ENCODE measurements around the gene IL17RD.
A peak's percentile ranks its signal among the peaks of the same experiment; 100 is the strongest.

Gene IL17RD

DNA sequence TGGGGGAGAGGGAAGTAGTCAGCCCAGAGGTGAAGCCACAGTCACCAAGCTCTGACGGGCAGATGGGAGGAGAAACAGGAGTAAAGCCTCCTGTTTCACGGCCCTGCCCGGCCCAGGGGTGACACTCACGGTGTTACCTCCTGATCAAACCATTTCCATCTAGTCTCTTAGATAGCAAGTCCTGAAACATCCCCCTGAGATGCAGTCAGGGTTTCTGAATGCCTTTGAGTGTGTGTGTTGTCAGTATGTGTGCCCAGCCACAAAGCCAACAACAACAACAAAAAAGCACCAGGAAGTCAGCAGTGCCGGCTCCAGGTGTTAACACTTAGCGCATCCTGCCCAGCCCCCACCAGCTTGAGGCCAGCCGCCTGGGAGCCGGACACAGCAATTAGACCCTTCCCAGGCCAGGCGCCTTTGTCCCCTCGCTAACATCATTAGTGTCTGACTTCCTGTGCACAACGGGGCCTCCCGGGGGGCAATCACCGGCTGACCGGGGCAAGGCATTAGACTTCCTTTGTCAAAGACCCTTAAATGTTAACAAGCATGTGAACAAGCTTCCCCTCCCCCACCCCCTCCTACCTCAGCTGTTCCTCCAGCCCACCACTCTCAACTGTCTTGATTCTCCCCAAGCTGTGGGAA is 34.5 kb downstream of the IL17RD start:
- peak; percentile 99 for DNase-seq (ENCODE audit: low read depth, low spot score)

DNA sequence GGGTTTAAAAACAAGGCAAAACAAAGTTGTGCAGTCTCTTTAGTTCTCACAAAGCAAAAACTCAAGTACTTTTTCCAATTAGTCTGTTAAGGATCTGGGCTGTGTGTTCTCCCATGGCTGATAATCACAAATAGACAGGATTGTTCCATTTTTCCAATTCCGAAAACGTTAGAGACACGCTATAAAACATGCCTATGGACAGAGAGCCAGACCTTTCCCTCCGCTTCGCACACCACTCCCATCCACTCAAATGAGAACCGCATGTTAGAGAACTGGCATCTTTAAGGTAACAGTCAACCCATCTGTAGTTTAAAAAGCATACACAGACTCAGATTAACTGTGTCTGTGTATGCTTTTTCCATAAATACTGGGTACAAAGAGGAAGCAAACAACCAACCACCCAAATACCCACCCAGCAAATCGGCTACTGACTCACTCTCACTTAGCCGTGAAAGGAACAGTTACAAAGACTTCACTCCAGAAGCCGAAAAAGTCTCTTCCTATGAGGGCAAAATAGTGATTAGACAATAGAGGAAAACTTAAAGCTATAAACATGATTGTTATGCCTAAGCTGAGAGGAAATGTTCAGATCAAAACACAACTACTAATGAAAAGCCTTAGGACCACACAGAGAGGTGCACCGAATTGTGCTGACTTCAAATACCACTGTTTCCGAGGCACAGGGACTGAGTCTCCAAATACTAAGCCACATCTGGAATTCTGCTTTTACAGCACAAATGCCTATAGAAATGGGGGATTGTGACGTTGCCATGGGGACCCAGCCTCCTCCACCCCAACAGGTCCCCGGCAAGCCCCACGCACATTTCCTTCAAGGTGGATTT is 36.1 kb downstream of the IL17RD start:
- no peak for DNase-seq (ENCODE audit: low read depth, low spot score)

DNA sequence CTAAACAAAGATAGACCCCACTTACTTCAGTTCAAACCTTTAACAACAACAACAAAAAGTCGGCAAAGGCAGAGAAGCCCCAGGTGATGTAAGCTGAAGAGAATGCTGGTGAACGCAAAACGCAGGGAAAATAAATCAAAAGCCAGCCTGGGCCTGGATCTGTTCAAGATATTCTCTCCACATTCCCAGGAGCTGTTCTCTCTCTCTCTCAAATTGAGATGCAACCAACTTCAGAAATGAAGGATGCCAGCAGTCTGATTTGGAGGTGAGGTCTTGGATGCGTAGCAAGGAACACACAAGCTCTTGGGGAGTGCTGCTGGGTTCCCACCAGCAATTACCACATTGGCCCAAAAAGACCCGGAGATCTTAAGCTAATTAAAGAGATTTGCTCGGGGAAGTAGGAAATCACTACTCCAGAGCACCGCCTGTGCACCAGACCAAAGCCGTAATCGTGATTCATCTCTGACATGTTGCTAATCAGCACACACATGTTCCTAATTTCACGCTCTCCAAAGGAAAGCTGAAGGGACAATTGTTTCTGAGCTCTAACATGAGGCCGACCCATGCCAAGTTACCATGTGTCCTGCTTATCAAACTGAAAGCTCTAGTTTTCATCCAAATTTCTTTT is 37.1 kb downstream of the IL17RD start:
- DNase-seq (ENCODE audit: low read depth, low spot score) = peak; percentile 67

DNA sequence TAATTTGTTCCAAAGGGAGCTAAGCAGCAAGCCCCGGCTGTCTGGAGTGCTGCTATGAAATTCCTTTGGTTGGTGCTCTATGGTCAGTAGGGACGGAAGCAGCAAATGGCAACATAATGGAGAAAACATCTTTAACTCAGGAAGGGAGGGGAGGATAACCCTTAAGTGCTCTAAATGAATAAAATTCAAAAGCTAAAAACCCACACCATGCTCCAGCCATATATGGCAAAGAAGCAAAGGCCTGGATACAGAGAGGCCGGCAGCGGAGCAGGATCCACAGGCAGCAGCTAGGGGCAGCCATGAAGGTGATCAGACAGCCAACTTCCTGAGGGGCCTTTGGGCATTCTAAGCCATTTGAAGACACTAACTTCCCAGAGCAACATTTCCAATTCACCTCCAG is 38.9 kb downstream of the IL17RD start:
- peak; percentile 63 for DNase-seq (ENCODE audit: low read depth, low spot score)

DNA sequence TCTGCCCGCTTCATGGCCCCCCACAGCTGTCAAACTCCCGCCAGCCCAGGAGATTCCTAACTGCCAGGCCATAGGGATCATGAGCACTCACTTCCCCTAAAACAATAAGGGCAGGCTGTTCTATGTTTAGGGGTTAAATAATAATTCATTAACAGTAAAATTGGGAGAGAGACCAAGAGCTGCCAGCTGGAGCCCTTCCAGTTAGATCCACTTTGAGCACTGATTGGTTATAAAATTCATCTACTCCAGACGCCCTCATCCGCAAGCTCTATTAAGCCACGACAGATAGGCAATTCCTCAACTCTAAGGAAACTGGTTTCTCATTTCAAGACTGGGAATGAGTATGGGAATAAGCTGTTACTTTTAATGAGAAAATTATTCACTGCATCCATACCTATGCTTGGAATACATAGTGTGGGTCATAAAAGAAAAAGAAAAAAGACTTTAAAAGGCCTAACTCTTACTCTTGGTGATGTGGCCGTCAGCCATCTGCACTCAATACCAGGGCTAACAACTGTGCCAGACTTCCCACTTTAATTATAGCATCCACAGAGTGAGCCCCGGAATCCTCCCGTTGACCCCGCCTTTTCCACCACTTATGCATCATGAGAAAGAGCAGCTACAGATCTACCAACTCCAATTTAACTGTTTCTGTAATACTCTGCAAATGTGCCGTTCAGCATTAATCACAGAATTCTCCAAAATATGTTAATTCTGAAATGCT is 44.5 kb downstream of the IL17RD start:
- DNase-seq (ENCODE audit: low read depth, low spot score) = no peak

DNA sequence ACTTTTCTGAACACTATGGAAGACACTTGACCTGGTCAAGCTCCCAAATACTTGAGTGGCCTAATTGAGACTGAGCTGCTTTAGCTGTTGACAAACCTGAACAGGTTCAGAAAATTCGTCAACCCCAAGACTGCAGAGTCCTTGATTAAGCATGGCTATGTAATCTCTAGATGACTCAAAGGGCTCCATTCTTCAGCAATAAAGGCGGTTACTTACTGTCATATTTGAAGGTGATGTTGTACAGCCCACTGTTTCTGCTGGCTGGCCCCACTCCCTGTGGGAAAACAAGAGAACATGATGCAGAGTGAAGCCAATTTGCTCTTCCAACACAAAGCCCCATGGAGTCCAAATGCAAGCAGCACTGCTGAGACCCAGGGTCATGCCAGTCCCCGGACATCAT is 45.1 kb downstream of the IL17RD start:
- DNase-seq (ENCODE audit: low read depth, low spot score) = no peak

DNA sequence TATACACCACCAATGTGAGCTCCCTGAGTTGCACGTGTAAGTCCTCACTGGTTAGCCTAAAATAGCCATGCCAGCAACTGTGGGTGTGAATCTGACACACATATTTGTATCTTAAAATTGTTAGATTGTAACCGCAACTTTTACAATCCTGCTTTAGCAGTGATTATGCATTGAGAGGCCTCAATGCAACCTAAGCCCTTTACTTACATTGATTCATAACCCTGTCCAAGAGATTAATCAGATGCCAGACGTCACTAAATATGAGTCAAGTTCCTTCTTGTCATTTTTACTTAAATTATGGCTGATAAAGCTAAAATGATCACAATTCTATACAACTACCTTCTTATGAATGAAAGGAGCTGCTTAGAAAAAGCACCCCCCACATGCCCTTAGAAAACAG is 46.9 kb downstream of the IL17RD start:
- no peak for DNase-seq (ENCODE audit: low read depth, low spot score)

DNA sequence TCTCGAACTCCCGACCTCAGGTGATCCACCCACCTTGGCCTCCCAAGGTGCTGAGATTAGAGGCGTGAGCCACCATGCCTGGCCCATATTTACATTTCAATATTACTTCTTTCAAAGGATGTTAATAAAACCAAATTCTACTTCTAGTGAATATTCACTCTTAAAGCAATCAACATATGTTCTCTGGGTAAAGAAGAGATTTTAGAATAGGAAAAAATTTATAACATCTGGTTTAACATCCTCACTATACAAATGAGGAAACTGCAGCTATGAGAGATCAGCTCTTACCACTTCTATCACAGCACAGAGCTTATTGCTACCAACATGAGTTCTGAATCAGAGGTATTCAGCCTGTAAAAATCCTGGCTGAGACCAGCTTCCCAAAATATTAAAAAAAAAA is 48.7 kb downstream of the IL17RD start:
- DNase-seq (ENCODE audit: low read depth, low spot score) = no peak

DNA sequence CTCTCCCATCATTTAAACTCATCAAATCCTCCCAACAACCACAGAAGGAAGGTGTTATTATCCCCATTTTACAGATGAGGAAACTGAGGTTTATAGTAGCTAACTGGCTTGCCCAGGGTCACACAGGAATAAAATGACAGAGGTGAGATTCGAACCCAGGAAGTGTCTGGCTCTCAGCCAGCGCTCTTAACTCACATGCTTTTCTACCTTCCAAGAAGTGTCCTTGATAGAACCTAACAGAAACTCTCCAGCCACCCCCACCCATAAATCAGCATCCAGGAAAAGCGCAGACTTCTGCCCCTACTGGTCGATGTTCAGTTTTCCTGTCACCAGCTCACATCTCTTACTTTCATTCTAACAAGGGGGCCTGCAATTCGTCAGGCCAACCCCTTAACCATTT is 52.9 kb downstream of the IL17RD start:
- peak; percentile 71 for DNase-seq (ENCODE audit: low read depth, low spot score)

DNA sequence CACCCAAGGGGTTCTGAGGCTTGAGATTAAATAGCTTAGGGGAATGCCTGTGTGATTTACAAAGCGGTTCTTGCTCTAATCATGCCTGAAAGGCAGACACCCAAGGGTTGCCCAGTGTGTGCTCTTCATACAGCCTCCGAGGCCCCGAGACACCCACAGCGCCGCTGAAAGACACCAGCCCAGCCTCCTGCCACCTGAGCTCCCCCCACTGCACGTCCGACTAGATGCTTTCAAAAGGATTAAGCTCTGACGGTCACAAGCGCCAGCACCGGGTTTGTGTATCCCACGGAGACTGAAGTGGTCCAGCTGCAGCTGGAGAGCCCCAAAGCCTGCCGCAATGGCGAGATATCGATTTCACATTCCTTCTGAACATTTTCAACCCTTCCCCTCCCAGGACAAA is 54.4 kb downstream of the IL17RD start:
- no peak for DNase-seq (ENCODE audit: low read depth, low spot score)

DNA sequence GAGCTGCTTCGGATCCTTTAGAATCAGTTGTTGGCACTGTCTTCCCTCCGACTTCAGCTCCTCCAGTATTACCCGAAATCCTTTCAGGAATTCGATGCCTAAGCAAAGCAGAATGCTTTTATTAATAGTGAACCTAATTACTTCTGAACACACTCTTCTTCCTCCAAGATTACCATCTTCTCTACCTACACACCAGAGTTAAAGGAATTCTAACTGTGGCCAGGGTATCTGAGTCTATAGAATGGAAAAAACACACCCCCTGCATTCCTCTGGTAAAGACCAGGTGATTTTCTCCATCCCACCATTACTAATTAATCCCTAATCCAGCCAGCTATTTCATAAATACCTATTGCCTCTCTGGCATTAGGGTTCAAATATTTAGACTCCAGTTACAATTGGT is 54.9 kb downstream of the IL17RD start:
- no peak for DNase-seq (ENCODE audit: low read depth, low spot score)

DNA sequence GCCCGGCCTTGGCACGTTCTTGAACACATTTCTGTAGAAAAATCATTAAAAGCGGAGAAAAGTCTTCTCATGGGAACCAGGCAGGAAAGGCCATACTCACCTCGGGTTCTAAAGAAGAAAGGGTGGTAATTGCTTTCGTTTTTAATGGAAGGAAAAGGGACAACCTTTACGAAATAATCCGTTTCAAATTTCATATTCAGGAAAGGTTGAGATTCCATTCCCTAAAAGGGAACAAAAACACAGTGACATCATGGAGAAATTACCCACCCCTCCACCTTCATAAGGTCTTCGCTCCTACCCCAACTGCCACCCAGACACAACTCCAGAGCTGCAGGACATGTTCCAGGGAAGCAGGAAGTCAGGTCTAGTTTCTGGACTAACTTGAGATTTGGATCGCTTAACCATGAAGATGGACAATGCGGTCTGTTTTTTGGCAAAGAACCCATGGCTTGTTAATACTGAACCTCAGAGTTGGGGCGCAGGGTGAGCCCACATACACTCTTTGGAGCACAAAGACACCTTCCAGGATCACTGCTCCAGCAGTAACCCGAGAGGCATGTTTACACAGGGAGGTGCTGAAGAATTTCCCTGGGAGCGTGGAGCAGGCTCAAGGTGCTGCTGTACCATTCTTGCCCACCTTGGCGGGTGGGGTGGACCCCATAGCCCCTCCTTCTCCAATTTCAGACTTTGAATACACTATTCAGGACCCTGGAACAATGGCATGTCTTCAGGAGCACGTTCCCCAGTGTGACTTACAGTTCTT is 55.5 kb downstream of the IL17RD start:
- no peak for DNase-seq (ENCODE audit: low read depth, low spot score)

DNA sequence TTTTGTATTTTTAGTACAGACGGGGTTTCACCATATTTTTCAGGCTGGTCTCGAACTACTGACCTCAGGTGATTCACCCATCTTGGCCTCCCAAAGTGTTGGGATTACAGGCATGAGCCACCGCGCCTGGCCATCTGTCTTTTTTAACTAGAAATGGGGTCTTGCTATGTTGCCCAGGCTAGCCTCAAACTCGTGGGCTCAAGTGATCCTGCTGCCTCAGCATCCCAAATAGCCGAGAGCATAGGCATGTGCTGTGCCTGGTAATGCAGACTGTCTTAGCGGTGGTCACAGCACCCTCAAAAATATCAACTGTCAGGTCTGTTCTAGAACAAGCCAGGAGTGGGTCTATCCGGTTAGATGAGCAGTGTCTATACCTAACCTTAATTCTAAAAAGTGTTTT is 56.5 kb downstream of the IL17RD start:
- DNase-seq (ENCODE audit: low read depth, low spot score) = no peak

DNA sequence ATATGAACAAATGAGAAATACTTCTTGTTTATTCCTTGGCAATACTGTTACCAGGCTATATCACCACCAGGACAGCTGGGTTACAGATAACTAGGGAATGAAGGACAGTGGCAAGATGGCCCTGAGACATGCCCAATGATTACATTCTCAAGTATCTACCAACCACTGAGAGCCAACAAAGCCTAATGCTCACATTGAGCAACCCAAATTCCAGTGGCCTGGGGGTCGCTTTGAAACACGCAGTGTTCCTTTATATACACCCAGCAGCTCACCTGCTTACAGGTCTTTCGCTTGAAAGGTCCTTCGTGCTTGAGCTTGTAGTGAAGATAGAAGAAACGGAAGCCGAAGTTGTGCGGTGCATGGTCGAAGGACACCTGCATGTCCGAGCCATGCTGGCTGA is 59.6 kb downstream of the IL17RD start:
- DNase-seq (ENCODE audit: low read depth, low spot score) = no peak

DNA sequence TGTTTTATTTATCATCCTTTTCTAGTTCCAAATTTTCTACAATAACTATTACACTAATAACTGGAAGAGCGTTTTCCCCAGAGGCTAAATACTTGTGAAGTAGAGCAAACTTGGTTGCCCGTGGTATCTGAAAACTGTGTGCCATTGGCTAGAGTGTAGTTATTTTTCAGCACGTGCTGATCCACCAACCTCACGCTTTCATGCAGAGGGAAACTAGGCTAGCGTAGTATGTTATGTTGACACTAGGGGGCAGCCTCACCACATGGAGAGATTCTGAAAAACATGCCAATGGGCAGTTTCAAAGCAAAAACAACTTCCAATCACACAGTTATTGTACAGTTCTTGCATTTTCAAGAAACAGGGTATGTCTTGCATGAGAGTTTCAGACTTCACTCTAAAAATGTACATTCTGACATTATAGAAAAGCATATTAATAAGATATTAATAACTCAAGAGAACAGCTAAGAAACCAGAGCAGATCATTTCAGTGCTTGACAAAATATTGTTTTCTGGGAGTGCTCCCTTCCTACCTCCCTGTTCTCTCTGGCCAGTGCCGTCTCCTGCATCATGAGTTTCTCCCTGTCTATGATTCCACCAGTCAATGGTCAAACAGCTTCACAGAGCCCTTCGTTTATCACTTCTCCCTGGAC is 65.0 kb downstream of the IL17RD start:
- DNase-seq (ENCODE audit: low read depth, low spot score) = peak; percentile 56

DNA sequence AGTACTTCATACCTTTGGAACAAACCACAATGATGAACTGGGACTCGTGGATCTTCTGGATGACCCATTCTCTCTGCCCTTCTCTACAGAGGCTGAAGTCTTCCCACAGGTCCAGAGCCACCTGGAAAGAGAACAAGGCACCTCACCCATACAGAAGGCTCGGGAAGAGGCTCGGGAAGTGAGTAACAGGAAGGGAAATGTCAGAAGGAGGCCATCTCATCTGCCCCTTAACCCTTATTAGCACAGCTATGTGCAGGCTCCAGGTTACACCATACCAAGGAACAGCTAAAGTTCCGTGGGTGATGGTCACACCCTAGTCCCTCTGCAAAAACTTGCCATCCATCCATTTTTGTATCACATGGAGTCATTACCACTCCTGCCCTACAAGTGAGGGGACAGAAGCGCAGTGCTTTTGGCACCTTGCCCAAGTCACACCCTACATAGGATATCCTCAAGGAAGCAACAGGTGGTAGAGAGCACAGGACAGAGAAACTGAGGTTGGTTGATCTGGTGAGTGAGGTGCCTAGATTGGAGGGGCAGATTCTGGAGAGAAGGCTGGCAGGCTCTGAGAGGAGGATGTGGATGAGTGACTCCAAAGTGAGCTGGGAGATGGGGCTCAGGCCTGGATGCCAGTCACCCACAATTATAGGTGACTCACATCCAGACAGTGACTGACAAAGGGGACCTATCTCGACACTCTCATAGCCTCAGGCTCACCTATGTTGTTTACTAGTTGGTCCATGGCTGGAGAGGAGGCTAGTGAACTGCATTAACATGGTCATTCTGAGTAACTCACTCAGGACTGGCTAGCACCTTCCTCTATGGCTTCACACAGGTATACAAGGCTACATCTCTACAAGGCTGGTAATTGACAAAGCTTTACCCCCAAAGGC is 66.5 kb downstream of the IL17RD start:
- no peak for DNase-seq (ENCODE audit: low read depth, low spot score)

DNA sequence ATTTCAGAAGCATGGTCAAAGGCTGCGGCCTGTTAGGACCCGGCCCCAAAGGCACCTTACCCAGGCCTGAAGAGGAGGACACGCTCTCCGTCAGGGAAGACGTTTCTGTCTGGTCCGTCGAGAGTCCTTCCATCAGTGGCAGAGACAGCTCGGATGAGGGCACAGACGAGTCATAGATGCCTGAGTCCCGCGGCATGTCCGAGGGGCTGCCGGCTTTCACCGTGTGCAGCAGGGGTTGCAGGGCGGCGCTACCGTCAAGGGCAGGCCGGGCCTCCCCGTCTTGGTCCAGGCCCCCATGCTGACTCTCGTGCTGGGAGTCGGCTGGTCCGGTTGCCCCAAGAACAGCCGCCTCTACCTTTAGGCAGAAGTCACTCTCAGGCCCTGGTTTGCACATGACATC is 67.6 kb downstream of the IL17RD start:
- DNase-seq (ENCODE audit: low read depth, low spot score) = no peak

DNA sequence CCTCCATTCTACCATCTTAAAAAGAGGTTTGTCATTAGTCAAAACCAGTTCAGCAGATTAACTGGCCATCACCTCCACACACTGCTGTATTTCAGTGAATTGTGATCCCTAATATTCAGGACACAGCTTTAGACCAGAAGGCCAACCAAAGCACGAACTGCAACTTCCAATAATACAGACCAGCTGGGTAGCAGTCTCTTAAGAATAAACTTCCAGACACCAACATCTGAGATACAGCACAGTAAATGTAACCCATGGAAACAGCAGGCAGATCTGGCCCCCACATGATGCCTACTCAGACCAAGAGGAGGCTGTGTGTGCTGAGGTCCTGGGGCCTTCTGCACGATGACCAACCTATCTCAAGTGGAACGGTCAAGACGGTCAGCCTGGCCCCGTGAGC is 69.8 kb downstream of the IL17RD start:
- no peak for DNase-seq (ENCODE audit: low read depth, low spot score)

DNA sequence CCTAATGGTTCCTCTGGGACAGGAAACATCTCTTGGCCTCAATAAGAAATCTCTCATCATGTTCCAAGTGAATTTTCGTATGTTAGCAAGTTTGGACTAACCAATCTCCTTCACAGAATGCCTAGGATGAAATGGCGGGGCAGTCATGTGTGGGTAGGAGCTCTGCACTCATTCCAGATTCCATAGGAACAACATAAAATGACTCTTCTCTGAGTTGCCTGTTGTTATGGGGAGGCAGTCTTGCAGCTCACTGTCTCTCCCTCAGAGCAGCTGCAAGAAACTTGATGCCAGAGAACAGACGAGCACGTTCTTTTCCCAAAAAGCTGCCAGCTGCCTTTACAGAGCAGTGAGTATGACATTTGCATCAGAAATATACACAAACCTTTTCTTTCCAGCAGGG is 70.6 kb downstream of the IL17RD start:
- DNase-seq (ENCODE audit: low read depth, low spot score) = no peak

DNA sequence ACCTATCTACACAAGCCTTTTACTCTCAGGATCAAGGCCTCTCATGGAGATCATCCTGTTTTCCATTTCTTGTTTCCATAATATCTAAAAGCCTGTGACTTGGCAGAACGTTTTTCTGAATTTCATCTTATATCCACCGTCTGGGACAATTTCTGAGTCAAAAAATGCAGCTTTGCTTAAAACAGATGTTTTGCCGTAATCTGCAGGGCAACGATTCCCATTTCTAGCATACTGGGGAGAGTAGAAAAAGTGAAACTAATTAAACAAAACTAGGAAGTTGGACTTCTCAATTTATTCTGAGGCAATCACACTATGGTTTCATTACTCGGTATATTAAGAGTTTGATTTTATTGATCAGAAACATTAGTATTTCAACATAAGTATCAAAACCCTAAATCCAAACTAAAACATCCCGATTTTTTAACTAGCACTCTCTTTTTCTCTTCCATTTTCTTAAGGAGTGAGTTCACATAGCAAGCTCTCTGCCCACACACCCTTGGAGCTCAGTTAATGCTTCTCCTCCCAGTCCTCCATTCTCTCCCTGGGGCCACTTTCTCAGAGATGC is 71.1 kb downstream of the IL17RD start:
- DNase-seq (ENCODE audit: low read depth, low spot score) = no peak
